NCI-H526 (cell line): ENCODE measurements around the gene MRPS17.
"Not testable (repeated sequence)": the region's sequence is repeated elsewhere in the genome, so short reads cannot be mapped to it uniquely, and the experiment has no call there.

Source experiments
- DNase-seq, 2 experiments: peaks; one replicate each; lab custom pipeline; 2025; lab: John Stamatoyannopoulos, UW

MRPS17 gene

DNA sequence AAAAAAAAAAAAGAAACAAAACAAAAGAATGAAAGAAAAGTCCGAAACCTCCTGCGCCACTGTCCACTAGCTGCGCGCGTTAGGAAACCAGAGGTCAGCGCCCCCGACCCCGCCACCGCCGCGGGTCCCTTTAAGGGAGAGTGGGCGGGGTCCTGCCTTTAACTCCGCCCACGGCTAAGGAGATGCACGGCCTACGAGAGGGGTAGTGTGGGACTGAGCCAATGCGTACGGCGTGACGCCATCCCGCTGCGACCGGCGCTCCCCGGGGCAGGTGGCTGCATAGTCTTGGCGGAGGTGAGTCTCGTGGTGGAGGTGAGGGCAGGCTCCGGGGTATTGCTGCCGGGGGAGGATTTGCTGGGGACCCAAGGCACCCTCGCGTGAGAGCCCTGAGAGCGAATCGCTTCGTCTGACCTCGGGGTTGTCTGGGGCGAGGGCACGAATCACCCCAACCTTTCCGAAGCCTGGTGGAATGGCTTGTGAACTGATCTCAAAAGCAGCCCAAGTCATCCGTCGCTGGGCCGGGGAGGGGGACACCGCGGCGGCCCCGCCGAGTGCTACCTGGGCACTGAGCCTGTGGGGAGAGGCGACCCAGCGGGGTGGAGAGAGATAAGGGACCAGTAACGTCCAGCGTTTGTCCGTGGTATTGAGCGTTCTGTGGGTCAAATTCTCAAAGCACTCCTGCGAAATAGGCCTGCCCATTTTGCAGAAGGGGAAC, at the start of gene MRPS17:
Gene MRPS17 (plus strand): TSS at position 241 of the 715 bp plus-strand sequence. CDS start 1,319 bp downstream, outside the sequence.
- DNase-seq: peak; percentile 87 to 96

DNA sequence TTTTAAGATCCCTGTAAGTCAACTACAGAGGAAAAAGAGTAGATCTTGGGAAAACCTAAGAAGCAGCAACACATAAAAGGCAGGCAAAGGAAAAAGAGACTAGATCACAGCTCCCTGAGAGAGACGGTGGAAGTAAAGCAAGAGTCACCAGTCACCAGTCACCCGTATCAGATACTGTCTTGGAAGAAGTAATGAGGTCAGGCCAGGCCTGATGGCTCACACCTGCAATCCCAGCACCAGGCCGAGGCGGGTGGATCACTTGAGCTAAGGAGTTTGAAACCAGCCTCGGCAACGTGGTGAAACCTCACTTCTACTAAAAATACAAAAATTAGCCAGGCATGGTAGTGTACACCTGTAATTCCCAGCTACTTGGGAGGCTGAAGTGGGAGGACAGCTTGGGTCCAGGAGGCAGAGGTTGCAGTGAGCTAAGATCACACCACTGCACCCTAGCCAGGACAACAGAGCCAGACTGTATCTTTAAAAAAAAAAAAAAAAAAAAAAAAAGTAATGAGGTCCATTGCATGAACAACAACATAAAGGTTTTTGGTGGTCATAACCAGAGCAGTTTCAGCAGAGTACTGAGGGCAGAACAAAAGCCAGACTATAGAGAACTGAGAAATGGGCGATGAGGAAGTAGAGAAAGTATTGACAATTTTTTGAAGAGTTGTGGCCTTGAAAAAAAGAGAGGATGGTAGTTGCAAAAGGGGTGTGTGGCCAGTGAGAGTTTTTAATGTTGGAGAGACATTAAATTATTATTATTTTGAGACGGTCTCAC, 47.5 kb upstream of the MRPS17 start:
- no peak for DNase-seq

DNA sequence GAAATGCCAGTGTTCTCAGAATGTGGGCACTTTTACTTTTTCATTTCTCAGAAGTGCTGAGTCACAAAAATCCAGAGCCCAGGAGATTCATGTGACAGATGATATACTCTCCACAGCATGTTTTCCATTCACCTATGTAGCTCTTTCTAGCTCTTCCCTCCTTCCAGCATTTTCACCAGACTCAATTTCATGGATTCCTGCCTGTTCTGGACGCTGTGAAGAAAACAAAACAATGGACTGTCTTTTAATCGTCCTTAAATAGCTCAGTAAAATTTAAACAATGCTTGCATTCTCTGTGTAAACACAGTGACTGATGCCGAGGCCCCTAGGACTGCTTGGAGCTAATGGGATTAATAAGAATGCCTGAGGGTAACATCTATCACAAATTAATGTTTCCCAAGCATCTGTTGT, 38.9 kb upstream of the MRPS17 start:
- no peak for DNase-seq

DNA sequence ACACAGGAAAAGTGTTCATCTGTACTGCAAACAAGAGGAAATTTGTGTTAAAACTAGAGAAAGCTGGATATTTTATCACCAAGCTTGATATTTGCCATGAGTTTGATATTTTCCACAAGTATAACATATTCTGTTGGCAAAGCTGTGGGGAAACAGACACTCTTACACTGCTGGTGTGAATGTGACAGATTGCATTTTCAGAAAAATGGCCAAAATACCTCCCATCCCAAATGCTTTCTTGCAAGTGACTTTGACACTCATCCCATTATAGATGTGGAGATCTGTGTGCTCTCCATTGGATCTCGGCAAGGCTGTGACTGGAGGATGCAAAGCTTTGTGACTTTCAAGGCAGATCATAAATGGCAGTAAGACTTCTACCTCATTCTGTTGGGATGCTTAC, 33.9 kb upstream of the MRPS17 start:
- DNase-seq: no peak

DNA sequence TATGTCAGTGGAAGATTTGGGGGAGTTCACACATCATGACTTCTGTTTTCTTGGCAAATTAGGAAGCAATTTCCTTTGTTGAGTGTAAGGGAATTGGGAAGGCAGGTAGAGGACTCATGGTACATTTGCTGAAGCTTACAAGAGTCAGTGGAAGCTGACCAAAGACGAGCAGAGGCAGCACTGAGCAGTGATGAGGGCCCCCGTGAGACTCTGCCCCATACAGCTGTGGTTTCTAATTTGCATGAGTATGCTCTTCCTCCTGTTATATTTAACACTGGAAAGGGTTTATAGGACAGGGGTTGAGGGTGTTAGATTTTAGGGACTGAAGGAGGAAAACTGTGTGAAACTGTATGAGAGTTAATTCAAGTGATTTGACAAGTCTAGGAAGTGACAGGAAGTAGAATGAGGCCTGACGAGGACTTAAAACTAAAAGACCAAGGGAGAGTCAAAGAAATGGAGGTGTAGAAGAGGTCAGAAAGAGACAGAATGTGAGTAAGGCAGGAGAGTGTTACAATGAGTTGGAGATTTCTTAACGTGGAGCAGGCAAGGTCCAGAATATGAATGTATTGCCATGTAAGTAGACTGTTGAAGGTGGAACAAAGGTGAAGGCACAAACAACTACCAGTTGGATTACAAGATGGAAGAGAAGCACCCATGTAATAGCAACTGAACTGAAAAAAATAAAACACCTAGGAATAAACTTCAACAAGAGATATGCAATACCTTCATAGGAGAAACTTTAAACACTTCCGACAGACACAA, 23.5 kb upstream of the MRPS17 start:
- peak in 1 of 2 experiments; percentile 6 for DNase-seq

DNA sequence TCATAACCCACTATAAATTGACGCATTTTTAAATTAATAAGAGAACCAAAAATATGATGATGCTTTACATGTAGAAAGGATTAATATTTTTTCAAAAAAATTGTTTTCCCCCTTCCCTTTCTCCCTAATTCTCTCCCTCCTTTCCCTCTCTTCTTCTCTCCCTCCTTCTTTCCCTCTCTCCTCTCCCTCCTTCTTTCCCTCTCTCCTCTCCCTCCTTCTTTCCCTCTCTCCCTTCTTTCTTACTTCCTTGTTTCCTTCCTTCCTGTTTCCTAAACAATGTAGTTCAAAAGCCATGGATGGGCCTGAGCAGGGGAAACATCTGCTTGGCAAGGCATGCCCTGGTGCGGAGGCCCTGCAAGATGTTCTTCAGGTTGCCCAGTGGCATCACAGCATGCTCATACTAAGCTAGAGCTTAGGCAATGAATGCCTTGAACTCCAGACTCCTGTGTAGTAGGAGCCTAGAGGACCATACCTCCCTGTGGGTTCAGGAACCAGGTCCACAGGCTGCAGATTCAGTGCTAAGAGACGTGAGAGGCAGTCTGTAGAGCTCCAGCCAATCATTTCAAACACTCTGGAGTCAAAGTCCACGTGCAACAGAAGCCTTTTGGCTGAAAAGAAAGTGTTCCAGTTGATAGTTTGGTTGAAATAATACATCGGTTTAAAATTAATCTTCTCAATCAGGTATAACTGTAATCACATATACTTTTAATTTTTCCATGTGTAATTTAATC, 20.1 kb upstream of the MRPS17 start:
- no peak for DNase-seq

DNA sequence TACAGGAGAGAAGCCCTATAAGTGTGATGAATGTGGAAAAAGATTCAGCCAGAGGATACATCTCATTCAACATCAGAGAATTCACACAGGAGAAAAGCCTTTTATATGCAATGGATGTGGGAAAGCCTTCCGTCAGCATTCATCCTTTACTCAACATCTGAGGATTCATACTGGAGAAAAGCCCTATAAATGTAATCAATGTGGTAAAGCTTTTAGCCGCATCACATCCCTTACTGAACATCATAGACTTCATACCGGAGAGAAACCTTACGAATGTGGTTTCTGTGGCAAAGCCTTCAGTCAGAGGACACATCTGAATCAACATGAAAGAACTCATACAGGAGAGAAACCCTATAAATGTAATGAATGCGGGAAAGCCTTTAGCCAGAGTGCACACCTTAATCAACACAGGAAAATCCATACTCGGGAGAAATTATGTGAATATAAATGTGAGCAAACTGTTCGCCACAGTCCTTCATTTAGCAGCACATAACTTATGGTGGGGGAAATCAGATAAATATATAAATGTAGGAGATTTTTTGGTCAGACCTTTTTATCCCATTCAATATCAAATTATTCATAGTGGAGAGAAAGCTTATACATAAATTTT, 12.1 kb upstream of the MRPS17 start:
- DNase-seq: no peak

DNA sequence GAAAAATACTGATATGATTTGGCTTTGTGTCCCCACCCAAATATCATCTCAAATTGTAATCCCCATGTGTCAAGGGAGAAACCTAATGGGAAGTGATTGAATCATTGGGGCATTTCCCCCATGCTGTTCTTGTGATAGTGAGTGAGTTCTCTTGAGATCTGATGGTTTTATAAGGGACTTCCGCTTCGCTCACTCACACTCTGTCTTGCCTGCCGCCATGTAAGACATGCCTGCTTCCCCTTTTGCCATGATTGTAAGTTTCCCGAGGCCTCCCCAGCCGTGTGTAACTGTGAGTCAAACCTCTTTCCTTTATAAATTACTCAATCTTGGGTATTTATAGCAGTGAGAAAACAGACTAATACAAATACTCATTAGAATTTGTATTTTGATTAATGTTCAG, 5.1 kb upstream of the MRPS17 start:
- no peak for DNase-seq

DNA sequence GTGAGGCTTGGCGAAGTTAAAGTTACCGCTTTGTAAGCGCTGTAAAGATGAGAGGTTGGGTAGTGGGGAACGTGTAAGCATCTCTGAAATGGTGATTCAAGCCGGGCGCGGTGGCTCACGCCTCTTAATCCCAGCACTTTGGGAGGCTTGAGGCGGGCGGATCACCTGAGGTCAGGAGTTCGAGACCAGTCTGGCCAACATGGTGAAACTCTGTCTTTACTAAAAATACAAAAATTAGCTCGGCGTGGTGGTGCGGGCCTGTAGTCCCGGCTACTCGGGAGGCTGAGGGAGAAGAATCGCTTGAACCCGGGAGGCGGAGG, 635 bp downstream of the MRPS17 start:
- DNase-seq: not testable (repeated sequence)

DNA sequence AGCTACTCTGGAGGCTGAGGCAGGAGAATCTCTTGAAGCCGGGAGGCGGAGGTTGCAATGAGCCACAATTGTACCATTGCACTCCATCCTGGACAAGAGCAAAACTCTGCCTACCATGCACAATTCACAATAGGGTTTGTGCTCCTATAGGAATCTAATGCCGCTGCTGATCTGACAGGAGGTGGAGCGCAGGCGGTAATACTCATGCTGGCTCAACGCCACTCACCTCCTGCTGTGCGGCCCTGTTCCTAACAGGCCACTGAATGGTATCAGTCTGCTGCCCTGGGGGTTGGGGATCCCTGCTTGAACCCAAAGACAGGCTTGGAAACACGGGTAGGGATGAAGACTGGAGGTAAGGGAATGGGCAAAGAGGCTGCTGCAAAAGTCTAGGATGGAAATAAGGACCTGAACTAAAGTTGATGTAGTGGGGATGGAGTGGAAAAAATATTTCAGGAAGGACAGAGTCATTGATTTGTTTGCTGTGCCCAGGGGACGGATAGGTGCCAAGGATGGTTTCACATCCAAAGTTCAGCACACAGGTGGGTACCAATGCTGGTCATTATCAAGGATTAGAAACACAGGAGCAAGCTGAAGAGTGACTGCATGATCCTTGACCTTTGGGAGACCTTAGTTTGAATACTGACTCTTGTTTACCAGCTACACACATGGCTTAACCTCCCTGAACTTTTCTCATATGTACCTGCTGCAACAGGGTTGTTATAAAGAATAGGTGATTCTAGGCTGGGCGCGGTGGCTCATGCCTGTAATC, 2.2 kb downstream of the MRPS17 start:
- DNase-seq: no peak

DNA sequence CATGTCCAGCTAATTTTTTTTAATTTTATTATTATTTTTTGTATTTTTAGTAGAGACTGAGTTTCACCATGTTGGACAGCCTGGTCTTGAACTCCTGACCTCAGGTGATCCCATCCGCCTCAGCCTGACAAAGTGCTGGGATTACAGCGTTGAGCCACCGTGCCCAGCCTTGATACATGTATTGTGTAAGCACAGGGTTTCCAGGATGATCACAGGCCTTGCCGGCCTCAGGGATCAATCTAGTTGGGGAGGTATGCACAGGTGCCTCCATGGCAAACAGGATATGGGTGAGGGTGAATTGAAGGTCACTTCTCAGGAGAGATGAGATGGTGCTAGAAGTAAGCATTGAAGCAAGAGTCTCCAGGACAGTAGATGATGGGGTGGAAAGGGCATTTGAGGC, 5.5 kb downstream of the MRPS17 start:
- DNase-seq: no peak

DNA sequence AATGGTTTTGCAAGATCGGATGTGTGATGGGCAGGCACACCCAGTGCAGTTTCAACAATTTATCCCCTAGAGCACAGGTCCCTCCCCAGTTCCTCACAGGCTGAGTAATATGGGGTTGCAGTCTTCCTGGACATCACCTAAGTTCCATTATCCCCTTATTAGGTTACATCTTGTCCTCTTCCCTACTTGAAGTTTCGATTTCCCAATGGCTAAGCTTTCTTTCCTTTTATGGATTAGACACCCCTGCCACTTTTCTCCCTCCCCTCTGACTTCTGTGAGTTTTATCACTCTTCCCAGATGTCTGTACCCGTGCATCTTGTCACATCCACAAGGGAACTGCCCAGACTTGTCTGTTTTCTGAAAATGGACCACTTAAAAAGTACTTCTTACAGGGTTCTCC, 10.3 kb downstream of the MRPS17 start:
- DNase-seq: no peak

DNA sequence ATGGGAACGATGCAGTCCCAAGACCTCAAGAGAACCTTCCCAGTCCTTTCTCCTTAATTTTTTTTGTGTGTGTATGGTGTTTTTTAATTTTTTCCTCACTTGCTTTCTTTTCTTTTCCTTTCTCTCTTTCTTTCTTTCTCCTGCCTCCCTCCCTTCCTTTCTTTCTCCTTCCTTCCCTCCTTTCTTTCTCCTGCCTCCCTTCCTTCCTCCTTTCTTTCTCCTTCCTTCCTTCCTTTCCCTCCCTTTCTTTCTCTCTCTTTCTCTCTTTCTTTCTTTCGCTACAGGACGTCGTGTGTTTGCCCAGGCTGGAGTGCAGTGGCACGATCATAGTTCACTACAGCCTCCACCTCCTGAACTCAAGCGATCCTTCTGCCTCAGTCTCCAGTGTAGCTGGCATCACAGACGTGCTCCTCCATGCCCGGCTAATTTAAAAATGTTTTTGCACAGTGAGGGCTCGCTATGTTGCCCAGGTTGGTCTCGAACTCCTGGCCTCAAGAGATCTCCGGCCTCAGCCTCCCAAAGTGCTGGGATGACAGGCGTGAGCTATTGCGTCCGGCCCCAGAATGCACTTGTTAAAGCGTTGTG, 12.0 kb downstream of the MRPS17 start:
- no peak for DNase-seq

DNA sequence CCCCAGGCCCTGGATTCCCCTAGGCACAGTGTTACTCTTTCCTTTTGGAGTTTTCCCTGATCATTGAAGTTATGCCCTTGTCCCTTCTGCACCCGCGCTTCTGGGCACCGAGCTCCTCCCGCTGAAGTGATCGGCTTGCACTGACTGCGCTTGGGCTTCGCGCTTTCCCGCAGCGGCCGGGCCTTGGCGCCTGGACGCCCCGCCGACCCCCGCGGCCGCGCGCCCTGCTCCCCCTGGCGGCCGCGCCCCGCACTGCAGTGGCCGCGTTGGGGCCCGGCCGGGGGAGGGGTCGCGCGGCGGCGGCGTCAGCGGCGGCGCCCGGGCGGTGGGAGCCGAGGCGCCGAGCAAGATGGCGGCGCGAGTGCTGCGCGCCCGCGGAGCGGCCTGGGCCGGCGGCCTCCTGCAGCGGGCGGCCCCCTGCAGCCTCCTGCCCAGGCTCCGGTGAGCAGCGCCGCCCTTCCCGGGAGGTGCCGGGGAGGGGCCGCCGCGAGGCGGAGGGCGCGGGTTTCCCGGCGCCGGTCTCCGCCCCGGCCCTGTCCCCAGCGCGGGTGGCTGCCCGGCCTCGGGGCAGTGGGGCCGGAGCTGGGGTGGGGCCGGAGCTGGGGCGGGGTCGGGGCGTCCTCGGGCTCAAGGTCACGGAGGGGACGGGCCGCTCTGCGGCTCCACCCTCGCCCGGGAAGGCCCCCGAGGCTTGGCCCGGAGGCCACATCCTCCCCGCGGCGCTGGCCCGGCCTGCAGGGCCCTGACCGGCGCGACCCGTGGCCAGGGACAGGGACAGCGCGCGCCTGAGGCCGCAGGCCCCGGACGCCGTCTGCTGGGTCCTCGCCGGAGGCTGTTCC, 12.8 kb downstream of the MRPS17 start, which contains the start of gene NIPSNAP2:
Gene NIPSNAP2 (plus strand): TSS at position 325 of the 839 bp plus-strand sequence. CDS start 25 bp downstream, at position 350.
- peak; percentile 23 to 84 for DNase-seq

DNA sequence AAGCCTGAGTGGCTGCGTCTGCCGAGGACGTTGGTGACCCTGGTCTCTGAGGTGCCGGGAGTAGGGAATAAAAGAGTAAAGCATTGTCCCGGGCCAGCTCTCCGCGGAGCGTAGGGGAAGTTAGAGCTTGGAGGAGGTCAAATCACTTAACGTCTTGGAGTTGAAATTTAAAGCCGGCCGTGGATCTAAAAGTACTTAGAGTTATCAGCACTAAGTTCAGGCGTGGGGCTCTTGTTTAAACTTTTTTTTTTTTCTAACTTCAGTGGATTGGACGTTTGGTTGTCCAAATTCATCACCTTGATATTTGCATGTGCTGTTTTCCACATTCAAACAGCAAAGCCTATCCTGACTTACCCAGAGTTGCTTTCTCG, 13.4 kb downstream of the MRPS17 start:
- no peak for DNase-seq

DNA sequence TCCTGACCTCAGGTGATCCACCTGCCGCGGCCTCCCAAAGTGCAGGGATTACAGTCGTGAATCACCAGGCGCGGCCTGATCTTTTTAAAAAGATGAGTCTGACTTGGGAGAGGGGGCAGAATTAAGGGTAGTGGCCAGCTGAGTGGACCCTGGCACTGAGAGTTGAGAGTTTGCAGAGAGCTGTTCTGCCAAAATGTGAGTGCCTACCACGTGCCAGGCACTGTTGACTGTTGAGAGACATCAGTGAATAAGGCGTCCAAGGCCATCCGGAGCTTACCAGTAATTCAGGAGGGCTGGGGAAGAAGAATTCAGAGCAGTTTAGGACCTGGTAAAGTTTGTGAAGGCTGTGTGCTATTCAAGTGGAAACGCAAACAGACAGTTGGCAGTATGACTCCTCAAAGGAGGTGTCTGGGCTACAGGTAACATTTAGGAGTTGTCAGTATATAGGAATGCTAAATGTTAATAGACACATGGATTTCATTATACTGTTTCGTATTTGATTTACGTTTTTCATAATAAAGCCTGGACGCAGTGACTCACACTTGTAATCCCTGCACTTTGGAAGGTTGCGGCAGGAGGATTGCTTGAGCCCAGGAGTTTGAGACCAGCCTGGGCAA, 14.2 kb downstream of the MRPS17 start:
- DNase-seq: no peak

DNA sequence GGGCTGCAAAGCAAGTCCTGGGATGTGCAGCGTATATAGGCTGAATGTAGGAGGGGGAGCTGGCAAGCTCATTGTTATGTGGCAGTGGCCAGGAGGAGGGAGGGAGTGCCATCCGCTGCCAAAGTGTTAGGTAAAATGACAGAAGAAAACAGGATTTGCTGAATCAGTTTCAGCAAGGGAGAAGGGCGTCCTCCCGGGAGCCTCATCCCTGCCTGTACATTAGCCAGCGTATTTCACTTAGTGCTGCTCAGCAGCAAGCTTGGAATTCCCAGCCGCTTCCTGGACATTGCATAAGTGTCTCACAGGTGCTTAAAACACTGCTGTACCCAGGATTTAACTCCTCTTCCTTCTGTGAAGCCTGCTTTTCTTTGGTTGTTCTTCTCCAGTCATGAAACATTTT, 15.2 kb downstream of the MRPS17 start:
- no peak for DNase-seq

DNA sequence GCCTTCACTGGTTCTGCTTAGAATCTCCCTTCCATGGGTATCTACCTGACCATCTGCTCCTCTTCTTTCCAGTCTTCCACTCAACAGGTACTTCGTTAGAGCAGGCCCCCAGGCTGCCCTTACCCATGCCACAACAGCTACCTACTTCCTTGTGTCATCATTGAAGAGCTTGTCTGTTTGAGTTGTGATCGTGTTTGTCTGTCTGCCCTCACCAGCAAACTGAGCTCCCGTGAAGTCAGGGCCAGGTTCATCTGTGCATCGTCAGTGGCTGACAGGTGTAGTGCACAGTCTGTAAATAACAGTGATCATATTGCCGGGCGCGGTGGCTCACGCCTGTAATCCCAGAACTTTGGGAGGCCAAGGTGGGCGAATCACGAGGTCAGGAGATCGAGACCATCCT, 17.7 kb downstream of the MRPS17 start:
- no peak for DNase-seq

DNA sequence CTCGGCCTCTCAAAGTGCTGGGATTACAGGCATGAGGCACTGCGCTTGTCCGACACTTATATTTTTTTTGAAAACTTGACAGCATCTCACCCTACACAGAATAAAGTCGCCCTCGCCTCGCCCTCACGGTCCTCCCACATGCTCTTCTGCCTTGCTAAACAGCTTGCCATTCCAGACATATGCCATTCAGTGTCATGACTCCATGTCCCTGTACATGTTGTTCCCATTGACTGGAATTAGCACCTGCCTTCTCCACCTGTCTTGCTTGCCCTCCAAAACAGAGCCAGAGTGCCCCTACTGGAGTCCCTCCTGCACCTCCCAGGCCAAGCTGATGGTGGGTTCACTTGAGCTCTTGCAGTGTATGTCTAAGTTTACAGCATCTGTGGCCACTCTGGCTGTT, 18.9 kb downstream of the MRPS17 start:
- peak in 1 of 2 experiments; percentile 55 for DNase-seq
